B cell (primary cell): ENCODE measurements around the gene MGAT2. TPM values are rescaled to one million over a fixed set of nuclear protein-coding genes. Genes with fewer than 3 reads are reported as not detected.

Experiments
- ATAC-seq: fragments of 200-7000 bp; cut with Tn5 transposase; one replicate; pipeline ENCODE4 v1.10.0; 2021; ENCODE audit warnings: low read depth, mild to moderate bottlenecking, moderate number of reproducible peaks, moderate library complexity
- CTCF ChIA-PET: fragments of 350-600 bp; sonication (Branson Sonifier 250); formaldehyde crosslinking; loops from one replicate; lab custom pipeline; 2021; ENCODE audit warnings: antibody characterized with exemption, inconsistent platforms; lab: Charles Lee
- POLR2A ChIA-PET: fragments of 350-600 bp; sonication (Branson Sonifier 250); formaldehyde crosslinking; loops from one replicate; lab custom pipeline; 2021; ENCODE audit warnings: antibody characterized with exemption; lab: Charles Lee
- DNase-seq: peaks from one replicate; pipeline ENCODE4 v3.0.0; 2013
- H2AFZ ChIP-seq: 2 replicates; pipeline ENCODE4 v1.6.1; 2012; ENCODE audit warnings: mild to moderate bottlenecking, low read depth, low read length; ENCODE audit not compliant: insufficient read depth, poor library complexity, severe bottlenecking
- H3K27ac ChIP-seq, 2 donors: 1 replicate in 1 of 2; 2 replicates in 1 of 2; pipeline ENCODE4 v1.5.1; 2012 to 2013; ENCODE audit warnings: low read length in 2 of 2, mild to moderate bottlenecking in 2 of 2, moderate library complexity in 1 of 2
- H3K27me3 ChIP-seq, 4 experiments: fragments of 200-600 bp in 1 of 4; sonication (generic) in 1 of 4; replicated peaks in 1 of 4; 1 replicate in 2 of 4; 2 replicates in 2 of 4; pipeline versions ENCODE4 v1.6.1 to v1.7.0; 2013 to 2016; ENCODE audit warnings: low read length in 3 of 4, mild to moderate bottlenecking in 2 of 4, mixed read lengths in 1 of 4, moderate library complexity in 1 of 4; ENCODE audit not compliant: insufficient read depth in 4 of 4, control insufficient read depth in 3 of 4; ENCODE audit errors: control extremely low read depth in 1 of 4
- H3K36me3 ChIP-seq, 2 experiments: replicated peaks in 1 of 2; 1 replicate in 1 of 2; 2 replicates in 1 of 2; pipeline versions ENCODE4 v1.6.1 to v1.7.1; 2013; ENCODE audit warnings: low read length in 1 of 2; ENCODE audit not compliant: insufficient read depth in 2 of 2, control insufficient read depth in 1 of 2; ENCODE audit errors: control extremely low read depth in 1 of 2, extremely low read depth in 1 of 2
- H3K4me1 ChIP-seq, 2 donors: fragments of 200-600 bp in 1 of 2; sonication (generic) in 1 of 2; 1 replicate in 1 of 2; 2 replicates in 1 of 2; pipeline versions ENCODE4 v1.5.1 to v1.6.1; 2013 to 2017; ENCODE audit warnings: low read length in 2 of 2; ENCODE audit not compliant: control insufficient read depth in 2 of 2, insufficient read depth in 2 of 2
- H3K4me2 ChIP-seq: replicated peaks from 2 replicates; pipeline ENCODE3; 2012; ENCODE audit warnings: mild to moderate bottlenecking, low read depth, low read length; ENCODE audit not compliant: poor library complexity, severe bottlenecking
- H3K4me3 ChIP-seq, 5 experiments: fragments of 200-600 bp in 1 of 5; sonication (generic) in 1 of 5; 1 replicate in 3 of 5; 2 replicates in 2 of 5; pipeline versions ENCODE4 v1.5.1 to v1.7.0; 2011 to 2016; ENCODE audit warnings: low read length in 4 of 5, mild to moderate bottlenecking in 4 of 5, low read depth in 2 of 5, control low read depth in 1 of 5, moderate library complexity in 1 of 5; ENCODE audit not compliant: insufficient read depth in 1 of 5; ENCODE audit errors: control extremely low read depth in 1 of 5, extremely low read depth in 1 of 5
- H3K79me2 ChIP-seq: fragments of 200-600 bp; sonication (generic); one replicate; pipeline ENCODE4 v1.6.0; 2016; ENCODE audit warnings: low read length; ENCODE audit not compliant: control insufficient read depth, insufficient read depth
- H3K9ac ChIP-seq: fragments of 200-600 bp; sonication (generic); 2 replicates; pipeline ENCODE4 v1.6.1; 2017; ENCODE audit warnings: mild to moderate bottlenecking, low read length, moderate library complexity
- H3K9me3 ChIP-seq, 3 donors: one replicate each; pipeline versions ENCODE4 v1.6.1 to v1.7.1; 2013; ENCODE audit warnings: low read length in 2 of 3; ENCODE audit not compliant: control insufficient read depth in 2 of 3, insufficient read depth in 1 of 3; ENCODE audit errors: control extremely low read depth in 1 of 3
- H4K20me1 ChIP-seq: 2 replicates; pipeline ENCODE4 v1.6.0; 2012; ENCODE audit warnings: mild to moderate bottlenecking, low read length; ENCODE audit not compliant: insufficient read depth, control insufficient read depth, poor library complexity, severe bottlenecking
- H3K27ac Mint-ChIP-seq: one replicate; pipeline ENCODE4 v1.8.0; 2021; ENCODE audit warnings: mixed read lengths
- H3K27me3 Mint-ChIP-seq: one replicate; pipeline ENCODE4 v1.8.0; 2021; ENCODE audit warnings: mixed read lengths
- H3K4me1 Mint-ChIP-seq: one replicate; pipeline ENCODE4 v1.8.0; 2021; ENCODE audit warnings: mixed read lengths
- H3K4me3 Mint-ChIP-seq: one replicate; pipeline ENCODE4 v1.8.0; 2021; ENCODE audit warnings: mixed read lengths
- H3K9me3 Mint-ChIP-seq: one replicate; pipeline ENCODE4 v1.8.0; 2022; ENCODE audit warnings: mixed read lengths; ENCODE audit not compliant: insufficient read depth
- CTCF ChIP-seq: fragments of 200-600 bp; IDR thresholded peaks from one replicate; pipeline ENCODE4 v1.8.0; 2022; ENCODE audit warnings: antibody characterized with exemption, mild to moderate bottlenecking
- EZH2 ChIP-seq: IDR thresholded peaks from 2 replicates; pipeline ENCODE4 v1.6.1; 2012; ENCODE audit warnings: borderline replicate concordance, low read depth, mild to moderate bottlenecking, moderate library complexity, low read length; ENCODE audit not compliant: insufficient read depth, poor library complexity, severe bottlenecking
- WGBS: methylation state at CpG from one replicate; pipeline ENCODE4 v1.1.5; 2013; ENCODE audit warnings: missing lambda C conversion rate; ENCODE audit not compliant: insufficient coverage; 5-methylcytosine and 5-hydroxymethylcytosine counted together
- intact Hi-C: fragments of 100-400 bp; cut with micrococcal nuclease; formaldehyde crosslinking; loops from one replicate; pipeline ENCODE4 v1.10.0; 2022
- polyA plus RNA-seq: library from polyadenylated mRNA; depleted of rRNA; stranded (reverse); fragments of >200 nt; gene quantifications from 2 replicates; pipeline ENCODE4 v1.2.3, GENCODE V29; 2012
- total RNA-seq, 2 donors: library from RNA; stranded (reverse); fragments of 120-200 nt in 1 of 2; gene quantifications; 1 replicate in 1 of 2; 2 replicates in 1 of 2; pipeline versions ENCODE4 v1.2.3 to v1.2.4, GENCODE V29; 2013 to 2022

MGAT2 gene
- total and polyA plus RNA-seq, 2 donors (not counting 1 experiment from before 2014, with no cell fraction given) = 12.3 to 39.9 TPM

GRCh38 chr14:49634547-49635334 is 14.1 kb downstream of the MGAT2 start, which contains the start of gene DNAAF2:
Gene DNAAF2, minus strand, starts transcription at chr14:49635244. Its CDS starts 95 bp downstream, at chr14:49635149.
- H3K4me2 ChIP-seq = peak within 1 kb of the TSS; percentile 89
- peak; percentile 4 for TF ChIP-seq CTCF
- TF ChIP-seq EZH2 = no peak
- peaks cover 20 to 26% of the 10 kb centered on the region in 2 donors for H3K4me1 ChIP-seq
- intact Hi-C loops = loop anchor here (1.0 to 2.0 kb wide), 11 partner anchors 14 to 1196 kb away; partner anchors contain the start of genes KLHDC1, KLHDC2, LRR1 and MAP4K5
- H3K9me3 Mint-ChIP-seq = no peaks in the 10 kb centered on the region
- H3K4me1 Mint-ChIP-seq = peaks cover 50% of the 10 kb centered on the region
- peak within 1 kb of the TSS; percentile 96 for H3K4me3 Mint-ChIP-seq
- H3K27ac ChIP-seq = peak within 1 kb of the TSS; percentile 97 to 98
- H3K27me3 Mint-ChIP-seq = no peaks in the 10 kb centered on the region
- CTCF ChIA-PET = interaction anchor here (0.6 to 5.3 kb wide), 27 partner anchors 12 to 597 kb away, joined by 3 to 93 read pairs (median 4); partner anchors contain the start of genes KLHDC1, KLHDC2, LRR1 and MGAT2
- H3K36me3 ChIP-seq = peaks cover 0 to 16% of the 10 kb centered on the region in 2 experiments
- peak within 1 kb of the TSS; percentile 92 for H3K9ac ChIP-seq
- peaks cover 76% of the 10 kb centered on the region for H3K79me2 ChIP-seq
- no peaks in the 10 kb centered on the region for H3K27me3 ChIP-seq
- ATAC-seq (peak; percentile 35), DNase-seq (peak; percentile 90)
- peaks cover 20% of the 10 kb centered on the region for H4K20me1 ChIP-seq
- WGBS = under 1% methylated on average over 78 of the region's 80 CpGs
- H3K9me3 ChIP-seq = no peaks in the 10 kb centered on the region
- peak within 1 kb of the TSS; percentile 56 to 98 (median 85) for H3K4me3 ChIP-seq
- H2AFZ ChIP-seq = peak within 1 kb of the TSS; percentile 80
- H3K27ac Mint-ChIP-seq = peak within 1 kb of the TSS; percentile 98
- POLR2A ChIA-PET = interaction anchor here (0.6 to 5.3 kb wide), 11 partner anchors 10 to 228 kb away, joined by 3 to 88 read pairs (median 11); partner anchors contain the start of genes KLHDC2, LRR1, MGAT2 and NEMF
